ENCODE measurements around the gene EGFR.

Gene EGFR

GRCh38 chr7:55133630-55134358 lies 115.0 kb downstream of the EGFR start:
- H3K4me3 ChIP-seq (ENCODE audit: low read depth, low read length), result peak overlapping the region; percentile 8; the same call in 1 of the 2 replicates
- peak; percentile 96 for DNase-seq (ENCODE audit: low read depth, low spot score)
- CTCF ChIA-PET, result interaction anchor here (0.6 to 2.7 kb wide), 12 partner anchors 9 to 360 kb away, joined by 3 to 14 read pairs (median 3); no protein-coding TSS in a partner anchor
- TF ChIP-seq CTCF (IDR thresholded peaks at IDR 0.05; ENCODE audit: insufficient read depth, low read length, missing control alignments), result peak; percentile 7
- POLR2A ChIA-PET, result interaction anchor here (1.2 to 2.0 kb wide), 10 partner anchors 11 to 121 kb away, joined by 3 to 13 read pairs (median 5); partner anchors contain the start of gene EGFR

GRCh38 chr7:55134359-55134725 lies 115.5 kb downstream of the EGFR start:
- CTCF ChIA-PET, result interaction anchor here (1.3 kb wide), 1 partner anchor 121 kb away, joined by 5 read pairs; no protein-coding TSS in a partner anchor
- TF ChIP-seq CTCF (IDR thresholded peaks at IDR 0.05; ENCODE audit: insufficient read depth, low read length, missing control alignments), result no peak
- POLR2A ChIA-PET, result no interaction called here
- H3K4me3 ChIP-seq (ENCODE audit: low read depth, low read length), result no peak overlapping the region
- no peak for DNase-seq (ENCODE audit: low read depth, low spot score)

- TF ChIP-seq CTCF (IDR thresholded peaks at IDR 0.05; ENCODE audit: insufficient read depth, low read length, missing control alignments), result no peak
- no peak for DNase-seq (ENCODE audit: low read depth, low spot score)
- no peak overlapping the region for H3K4me3 ChIP-seq (ENCODE audit: low read depth, low read length)
- POLR2A ChIA-PET, result no interaction called here
- CTCF ChIA-PET, result interaction anchor here (0.8 to 1.3 kb wide), 2 partner anchors 121 to 361 kb away, joined by 3 to 5 read pairs; no protein-coding TSS in a partner anchor
These were observed 116.0 kb downstream of the EGFR start for GRCh38 chr7:55134786-55135185.

- TF ChIP-seq CTCF (IDR thresholded peaks at IDR 0.05; ENCODE audit: insufficient read depth, low read length, missing control alignments), result no peak
- H3K4me3 ChIP-seq (ENCODE audit: low read depth, low read length), result no peak overlapping the region
- CTCF ChIA-PET, result interaction anchor here (0.7 to 1.3 kb wide), 3 partner anchors 120 to 362 kb away, joined by 3 to 5 read pairs (median 3); no protein-coding TSS in a partner anchor
- no peak for DNase-seq (ENCODE audit: low read depth, low spot score)
- POLR2A ChIA-PET, result no interaction called here
These were observed 116.6 kb downstream of the EGFR start for GRCh38 chr7:55135462-55135861.

GRCh38 chr7:55138663-55139062 lies 119.8 kb downstream of the EGFR start:
- CTCF ChIA-PET, result interaction anchor here (1.2 kb wide), 1 partner anchor 47 kb away, joined by 3 read pairs; no protein-coding TSS in a partner anchor
- POLR2A ChIA-PET, result no interaction called here
- TF ChIP-seq CTCF (IDR thresholded peaks at IDR 0.05; ENCODE audit: insufficient read depth, low read length, missing control alignments), result no peak
- H3K4me3 ChIP-seq (ENCODE audit: low read depth, low read length), result no peak overlapping the region
- no peak for DNase-seq (ENCODE audit: low read depth, low spot score)

- H3K4me3 ChIP-seq (ENCODE audit: low read depth, low read length), result no peak overlapping the region
These were observed 121.6 kb downstream of the EGFR start for GRCh38 chr7:55140221-55140940.

More at GRCh38 chr7:55140221-55140940, 121.6 kb downstream of the EGFR start:
- POLR2A ChIA-PET, result no interaction called here
- CTCF ChIA-PET, result no interaction called here
- TF ChIP-seq CTCF (IDR thresholded peaks at IDR 0.05; ENCODE audit: insufficient read depth, low read length, missing control alignments), result no peak
- peak; percentile 44 for DNase-seq (ENCODE audit: low read depth, low spot score)
